Posterior vena cava (tissue), 2 donors: ENCODE data around the gene C11orf21. TPM values are rescaled to one million over a fixed set of nuclear protein-coding genes. Genes with fewer than 3 reads are reported as not detected.
"Not testable (repeated sequence)": the region's sequence is repeated elsewhere in the genome, so short reads cannot be mapped to it uniquely, and the experiment has no call there.

Experiments used
- DNase-seq: peaks from one replicate; pipeline ENCODE4 v3.0.0-alpha.2; 2020; ENCODE audit warnings: low spot score
- intact Hi-C, 2 donors: fragments of 100-400 bp; cut with DNase I; formaldehyde crosslinking; loops; one replicate each; pipeline versions ENCODE4 v1.14.1 to v1.14.2; 2022 to 2023
- long read RNA-seq, 2 donors: library from polyadenylated mRNA; unstranded; transcript quantifications; one replicate each; pipeline ENCODE4 v2.0.0, GENCODE V29; 2020 to 2021
- total RNA-seq, 2 donors: library from RNA; stranded (reverse); fragmentation: NEBNext Ultra II Directional; extraction: Animal tissue kit (Norgen Biotek cat#: 25700); gene quantifications; one replicate each; pipeline ENCODE4 v1.2.1, GENCODE V29; 2021
- donor health status: DM: yes; HTN: yes; CAD: no.
- donor health status: DM: yes; HTN: yes; CAD: no.

Gene C11orf21
- 1 to 10 TPM; 1.3 to 1.8 TPM for total RNA-seq
- long read RNA-seq, donor 1, partial matches to known transcripts, result 1 of 2 reads
- long read RNA-seq, donor 1, other reads (novel, unspliced or antisense), result 1 of 2 reads
- long read RNA-seq, donor 2, partial matches to known transcripts, result 0 of 1 reads
- long read RNA-seq, donor 2, other reads (novel, unspliced or antisense), result 1 of 1 reads

GRCh38 chr11:2301631-2302305 lies at the start of gene C11orf21, which contains the start of gene TSPAN32:
Gene C11orf21 (minus strand): TSS chr11:2301918. CDS start chr11:2301808, 110 bp downstream.
Gene TSPAN32 (plus strand): TSS chr11:2302013. CDS start chr11:2302150, 137 bp downstream.
- intact Hi-C loops, result loop anchor here (10.0 kb wide), 3 partner anchors 107 to 593 kb away; partner anchors contain the start of gene CDKN1C (in 1 of the 2)
- DNase-seq, result peak; percentile 84

GRCh38 chr11:2348986-2349385 lies 47.3 kb upstream of the C11orf21 start:
- no peak for DNase-seq

GRCh38 chr11:2347308-2347830 lies 45.7 kb upstream of the C11orf21 start:
- intact Hi-C loops, result no loop called here

More at GRCh38 chr11:2348986-2349385, 47.3 kb upstream of the C11orf21 start:
- intact Hi-C loops, result no loop called here

GRCh38 chr11:2346586-2347307 lies 45.0 kb upstream of the C11orf21 start:
- no peak for DNase-seq
- intact Hi-C loops, result no loop called here

More at GRCh38 chr11:2347308-2347830, 45.7 kb upstream of the C11orf21 start:
- no peak for DNase-seq

- intact Hi-C loops, result no loop called here
- no peak for DNase-seq
Observed at GRCh38 chr11:2346014-2346413, 44.3 kb upstream of the C11orf21 start.

GRCh38 chr11:2345050-2345449 lies 43.3 kb upstream of the C11orf21 start:
- DNase-seq, result no peak
- intact Hi-C loops, result no loop called here

GRCh38 chr11:2343502-2343901 lies 41.8 kb upstream of the C11orf21 start:
- no peak for DNase-seq
- intact Hi-C loops, result no loop called here

GRCh38 chr11:2342981-2343380 lies 41.3 kb upstream of the C11orf21 start:
- DNase-seq, result no peak
- intact Hi-C loops, result no loop called here

- DNase-seq, result no peak
- intact Hi-C loops, result no loop called here
Observed at GRCh38 chr11:2342557-2342956, 40.8 kb upstream of the C11orf21 start.

GRCh38 chr11:2338760-2339159 lies 37.0 kb upstream of the C11orf21 start:
- DNase-seq, intact Hi-C loops: not testable (repeated sequence)

- DNase-seq, intact Hi-C loops: not testable (repeated sequence)
Observed at GRCh38 chr11:2335286-2335685, 33.6 kb upstream of the C11orf21 start.

- DNase-seq, intact Hi-C loops: not testable (repeated sequence)
Observed at GRCh38 chr11:2333486-2334205, 31.9 kb upstream of the C11orf21 start.

GRCh38 chr11:2332569-2332968 lies 30.9 kb upstream of the C11orf21 start:
- DNase-seq, intact Hi-C loops: not testable (repeated sequence)

GRCh38 chr11:2331404-2331803 lies 29.7 kb upstream of the C11orf21 start:
- no peak for DNase-seq
- intact Hi-C loops, result no loop called here

GRCh38 chr11:2330696-2331095 lies 29.0 kb upstream of the C11orf21 start:
- intact Hi-C loops, result no loop called here
- DNase-seq, result no peak

- intact Hi-C loops, result no loop called here
- no peak for DNase-seq
Observed at GRCh38 chr11:2329551-2329950, 27.8 kb upstream of the C11orf21 start.

GRCh38 chr11:2328656-2329354 lies 27.1 kb upstream of the C11orf21 start:
- no peak for DNase-seq
- intact Hi-C loops, result no loop called here

- no peak for DNase-seq
- intact Hi-C loops, result no loop called here
Observed at GRCh38 chr11:2328021-2328420, 26.3 kb upstream of the C11orf21 start.

- intact Hi-C loops, result no loop called here
- no peak for DNase-seq
Observed at GRCh38 chr11:2327032-2327431, 25.3 kb upstream of the C11orf21 start.
